22Rv1 (cell line): ENCODE measurements around the gene ARRDC3.

Experiments
- CTCF ChIP-seq: fragments of 450-650 bp; IDR thresholded peaks from 2 replicates; pipeline ENCODE4 v1.5.1; 2017; ENCODE audit warnings: mild to moderate bottlenecking
- ZFX ChIP-seq: fragments of 450-650 bp; IDR thresholded peaks from 2 replicates; pipeline ENCODE4 v1.6.1; 2017; ENCODE audit warnings: antibody characterized with exemption, borderline replicate concordance

- TF ChIP-seq CTCF (no peak), ZFX (no peak)
Observed at GRCh38 chr5:91318724-91319123, 64.4 kb downstream of the ARRDC3 start.
